DND-41 (cell line): ENCODE data around the gene DNER.

Source experiments
- CTCF ChIP-seq: IDR thresholded peaks from 2 replicates; pipeline ENCODE4 v1.5.1; 2012; ENCODE audit warnings: borderline replicate concordance, low read length, moderate library complexity, mild to moderate bottlenecking; ENCODE audit not compliant: poor library complexity, severe bottlenecking; ENCODE audit errors: extremely low read depth
- EZH2 ChIP-seq: IDR thresholded peaks from 3 replicates; pipeline ENCODE4 v1.6.1; 2012; ENCODE audit warnings: borderline replicate concordance, low read depth, mild to moderate bottlenecking, moderate library complexity, low read length, inconsistent platforms; ENCODE audit not compliant: severe bottlenecking

- no peak for TF ChIP-seq CTCF
- no peak for TF ChIP-seq EZH2
These were observed 222.3 kb downstream of the DNER start for GRCh38 chr2:229492034-229492433.
